SK-N-SH treated with all-trans-retinoic acid at 6 μM for 48 hours (cell line): ENCODE data around the gene EGFL7.

Source experiments
- ATAC-seq: fragments of 200-7000 bp; cut with Tn5 transposase; 3 replicates; pipeline ENCODE4 v1.9.1; 2020; ENCODE audit warnings: mild to moderate bottlenecking, moderate library complexity
- ARNTL ChIP-seq: fragments of 450-650 bp; formaldehyde crosslinking; IDR thresholded peaks from 2 replicates; pipeline ENCODE4 v1.5.0; 2020; ENCODE audit warnings: low read depth, mild to moderate bottlenecking, moderate library complexity, borderline replicate concordance
- BACH2 ChIP-seq: fragments of 250-450 bp; sonication (Bioruptor Pico); IDR thresholded peaks from 2 replicates; pipeline ENCODE4 v1.9.0; 2021; ENCODE audit warnings: mild to moderate bottlenecking, borderline replicate concordance
- CSDC2 ChIP-seq: fragments of 250-450 bp; sonication (Bioruptor Pico); IDR thresholded peaks from 2 replicates; pipeline ENCODE4 v1.5.0; 2020; ENCODE audit warnings: mild to moderate bottlenecking, moderate library complexity
- CSRNP3 ChIP-seq: fragments of 250-450 bp; sonication (Bioruptor Pico); IDR thresholded peaks from 2 replicates; pipeline ENCODE4 v1.5.1; 2021; ENCODE audit warnings: mild to moderate bottlenecking, moderate library complexity
- ESRRG ChIP-seq: fragments of 250-450 bp; sonication (Bioruptor Pico); IDR thresholded peaks from 2 replicates; pipeline ENCODE4 v1.6.1; 2021; ENCODE audit warnings: mild to moderate bottlenecking
- GLIS3 ChIP-seq: fragments of 250-450 bp; sonication (Bioruptor Pico); IDR thresholded peaks from 2 replicates; pipeline ENCODE4 v1.5.0; 2020; ENCODE audit warnings: mild to moderate bottlenecking, moderate library complexity
- ISL1 ChIP-seq: fragments of 250-450 bp; sonication (Bioruptor Pico); IDR thresholded peaks from 2 replicates; pipeline ENCODE4 v2.1.2; 2022; ENCODE audit warnings: mild to moderate bottlenecking, moderate library complexity
- OSR1 ChIP-seq: fragments of 250-450 bp; sonication (Bioruptor Pico); IDR thresholded peaks from 2 replicates; pipeline ENCODE4 v1.8.0; 2022; ENCODE audit warnings: moderate library complexity, mild to moderate bottlenecking, inconsistent platforms
- PPARA ChIP-seq: fragments of 250-450 bp; sonication (Bioruptor Pico); IDR thresholded peaks from 2 replicates; pipeline ENCODE4 v1.5.0; 2020; ENCODE audit warnings: mild to moderate bottlenecking, borderline replicate concordance
- RARB ChIP-seq: fragments of 250-450 bp; sonication (Bioruptor Pico); IDR thresholded peaks from 2 replicates; pipeline ENCODE4 v1.8.0; 2021; ENCODE audit warnings: mild to moderate bottlenecking, moderate library complexity
- TCF4 ChIP-seq: fragments of 250-450 bp; sonication (Bioruptor Pico); IDR thresholded peaks from 2 replicates; pipeline ENCODE4 v1.8.0; 2021; ENCODE audit warnings: mild to moderate bottlenecking, moderate library complexity, borderline replicate concordance
- TOX ChIP-seq: fragments of 250-450 bp; sonication (Bioruptor Pico); IDR thresholded peaks from 2 replicates; pipeline ENCODE4 v1.8.0; 2021; ENCODE audit warnings: mild to moderate bottlenecking, moderate library complexity, borderline replicate concordance
- ZC3H10 ChIP-seq: fragments of 250-450 bp; sonication (Bioruptor Pico); IDR thresholded peaks from 2 replicates; pipeline ENCODE4 v1.5.1; 2021; ENCODE audit warnings: mild to moderate bottlenecking, moderate library complexity
- ZFP3 ChIP-seq: fragments of 250-450 bp; sonication (Bioruptor Pico); IDR thresholded peaks from 2 replicates; pipeline ENCODE4 v1.5.0; 2020; ENCODE audit warnings: mild to moderate bottlenecking, moderate library complexity
- ZFP30 ChIP-seq: fragments of 450-650 bp; formaldehyde crosslinking; IDR thresholded peaks from 2 replicates; pipeline ENCODE4 v1.5.0; 2022; ENCODE audit warnings: mild to moderate bottlenecking, moderate library complexity
- ZNF565 ChIP-seq: fragments of 450-650 bp; formaldehyde crosslinking; conservative IDR thresholded peaks from 2 replicates; pipeline ENCODE4 v1.5.0; 2020; ENCODE audit warnings: low read depth, mild to moderate bottlenecking, moderate library complexity
- ZNF70 ChIP-seq: fragments of 450-650 bp; formaldehyde crosslinking; IDR thresholded peaks from 2 replicates; pipeline ENCODE4 v1.5.0; 2020; ENCODE audit warnings: mild to moderate bottlenecking, moderate library complexity
- ZNF8 ChIP-seq: fragments of 450-650 bp; formaldehyde crosslinking; IDR thresholded peaks from 2 replicates; pipeline ENCODE4 v1.5.0; 2020; ENCODE audit warnings: mild to moderate bottlenecking, moderate library complexity
- TF ChIP-seq, protein P1 (sequence below): fragments of 250-450 bp; sonication (Bioruptor Pico); IDR thresholded peaks from 2 replicates; pipeline ENCODE4 v1.5.0; 2020; ENCODE audit warnings: mild to moderate bottlenecking, moderate library complexity
- TF ChIP-seq, protein P2 (sequence below): fragments of 250-450 bp; sonication (Bioruptor Pico); IDR thresholded peaks from 2 replicates; pipeline ENCODE4 v1.8.0; 2020; ENCODE audit warnings: mild to moderate bottlenecking, moderate library complexity, borderline replicate concordance

EGFL7 gene

GRCh38 chr9:136620441-136621018 is 42.2 kb upstream of the EGFL7 start:
- TF ChIP-seq ZFP3 (CRISPR knock-in tag) (no peak), ZFP30 (CRISPR knock-in tag) (no peak), ZC3H10 (CRISPR knock-in tag) (no peak), ARNTL (CRISPR knock-in tag) (no peak), ESRRG (CRISPR knock-in tag) (no peak), CSRNP3 (CRISPR knock-in tag) (no peak), OSR1 (CRISPR knock-in tag) (no peak), ZNF565 (CRISPR knock-in tag) (no peak)
- TF ChIP-seq, protein P1, sequence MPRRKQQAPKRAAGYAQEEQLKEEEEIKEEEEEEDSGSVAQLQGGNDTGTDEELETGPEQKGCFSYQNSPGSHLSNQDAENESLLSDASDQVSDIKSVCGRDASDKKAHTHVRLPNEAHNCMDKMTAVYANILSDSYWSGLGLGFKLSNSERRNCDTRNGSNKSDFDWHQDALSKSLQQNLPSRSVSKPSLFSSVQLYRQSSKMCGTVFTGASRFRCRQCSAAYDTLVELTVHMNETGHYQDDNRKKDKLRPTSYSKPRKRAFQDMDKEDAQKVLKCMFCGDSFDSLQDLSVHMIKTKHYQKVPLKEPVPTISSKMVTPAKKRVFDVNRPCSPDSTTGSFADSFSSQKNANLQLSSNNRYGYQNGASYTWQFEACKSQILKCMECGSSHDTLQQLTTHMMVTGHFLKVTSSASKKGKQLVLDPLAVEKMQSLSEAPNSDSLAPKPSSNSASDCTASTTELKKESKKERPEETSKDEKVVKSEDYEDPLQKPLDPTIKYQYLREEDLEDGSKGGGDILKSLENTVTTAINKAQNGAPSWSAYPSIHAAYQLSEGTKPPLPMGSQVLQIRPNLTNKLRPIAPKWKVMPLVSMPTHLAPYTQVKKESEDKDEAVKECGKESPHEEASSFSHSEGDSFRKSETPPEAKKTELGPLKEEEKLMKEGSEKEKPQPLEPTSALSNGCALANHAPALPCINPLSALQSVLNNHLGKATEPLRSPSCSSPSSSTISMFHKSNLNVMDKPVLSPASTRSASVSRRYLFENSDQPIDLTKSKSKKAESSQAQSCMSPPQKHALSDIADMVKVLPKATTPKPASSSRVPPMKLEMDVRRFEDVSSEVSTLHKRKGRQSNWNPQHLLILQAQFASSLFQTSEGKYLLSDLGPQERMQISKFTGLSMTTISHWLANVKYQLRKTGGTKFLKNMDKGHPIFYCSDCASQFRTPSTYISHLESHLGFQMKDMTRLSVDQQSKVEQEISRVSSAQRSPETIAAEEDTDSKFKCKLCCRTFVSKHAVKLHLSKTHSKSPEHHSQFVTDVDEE, result no peak
- TF ChIP-seq, all 23 proteins: peak for 0
- ATAC-seq, result no peak

GRCh38 chr9:136621019-136621733 is 41.5 kb upstream of the EGFL7 start:
- no peak for ATAC-seq
- TF ChIP-seq ZNF70 (no peak), ZNF565 (CRISPR knock-in tag) (no peak), ISL1 (CRISPR knock-in tag) (no peak), TOX (no peak), TCF4 (CRISPR knock-in tag) (no peak), ZFP30 (CRISPR knock-in tag) (no peak), ZFP3 (CRISPR knock-in tag) (no peak), ZNF8 (no peak), GLIS3 (CRISPR knock-in tag) (no peak), BACH2 (no peak), ESRRG (CRISPR knock-in tag) (no peak), OSR1 (CRISPR knock-in tag) (no peak), CSDC2 (CRISPR knock-in tag) (no peak), RARB (CRISPR knock-in tag) (no peak), ARNTL (CRISPR knock-in tag) (no peak)
- TF ChIP-seq, protein P2, sequence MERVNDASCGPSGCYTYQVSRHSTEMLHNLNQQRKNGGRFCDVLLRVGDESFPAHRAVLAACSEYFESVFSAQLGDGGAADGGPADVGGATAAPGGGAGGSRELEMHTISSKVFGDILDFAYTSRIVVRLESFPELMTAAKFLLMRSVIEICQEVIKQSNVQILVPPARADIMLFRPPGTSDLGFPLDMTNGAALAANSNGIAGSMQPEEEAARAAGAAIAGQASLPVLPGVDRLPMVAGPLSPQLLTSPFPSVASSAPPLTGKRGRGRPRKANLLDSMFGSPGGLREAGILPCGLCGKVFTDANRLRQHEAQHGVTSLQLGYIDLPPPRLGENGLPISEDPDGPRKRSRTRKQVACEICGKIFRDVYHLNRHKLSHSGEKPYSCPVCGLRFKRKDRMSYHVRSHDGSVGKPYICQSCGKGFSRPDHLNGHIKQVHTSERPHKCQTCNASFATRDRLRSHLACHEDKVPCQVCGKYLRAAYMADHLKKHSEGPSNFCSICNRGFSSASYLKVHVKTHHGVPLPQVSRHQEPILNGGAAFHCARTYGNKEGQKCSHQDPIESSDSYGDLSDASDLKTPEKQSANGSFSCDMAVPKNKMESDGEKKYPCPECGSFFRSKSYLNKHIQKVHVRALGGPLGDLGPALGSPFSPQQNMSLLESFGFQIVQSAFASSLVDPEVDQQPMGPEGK, result no peak
- TF ChIP-seq, protein P1, result no peak
- TF ChIP-seq, all 23 proteins: peak for 0

- TF ChIP-seq RARB (CRISPR knock-in tag) (no peak), ZNF8 (no peak), TCF4 (CRISPR knock-in tag) (no peak), ARNTL (CRISPR knock-in tag) (no peak), PPARA (CRISPR knock-in tag) (no peak)
Measured at GRCh38 chr9:136621734-136622093, 41.0 kb upstream of the EGFL7 start.

More at GRCh38 chr9:136621734-136622093, 41.0 kb upstream of the EGFL7 start:
- ATAC-seq, result no peak
